ENCODE results near the gene INSM2. TPM values are rescaled to one million over a fixed set of nuclear protein-coding genes. Genes with fewer than 3 reads are reported as not detected.

Gene INSM2
- total and polyA plus RNA-seq, 10 of the 15 experiments (the other 5 are each of a cell fraction or from before 2014, with no cell fraction given): 0.06 TPM; not detected in 9

DNA sequence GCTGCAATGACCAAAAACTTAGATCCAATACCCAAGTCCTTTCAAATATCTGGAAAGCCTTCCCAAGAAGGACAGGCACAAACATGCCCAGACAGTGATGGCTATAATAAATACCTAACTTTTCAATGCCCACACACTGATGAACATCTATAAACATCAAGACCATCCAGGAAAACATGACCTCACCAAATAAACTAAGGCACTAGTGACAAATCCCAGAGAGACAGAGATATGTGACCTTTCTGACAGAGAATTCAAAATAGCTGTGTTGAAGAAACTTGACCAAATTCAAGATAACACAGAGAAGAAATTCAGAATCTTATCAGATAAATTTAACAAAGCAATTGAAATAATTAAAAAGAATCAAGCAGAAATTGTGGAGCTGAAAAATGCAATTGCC lies 38.7 kb upstream of the INSM2 start (continued):
- TF ChIP-seq, protein P1, sequence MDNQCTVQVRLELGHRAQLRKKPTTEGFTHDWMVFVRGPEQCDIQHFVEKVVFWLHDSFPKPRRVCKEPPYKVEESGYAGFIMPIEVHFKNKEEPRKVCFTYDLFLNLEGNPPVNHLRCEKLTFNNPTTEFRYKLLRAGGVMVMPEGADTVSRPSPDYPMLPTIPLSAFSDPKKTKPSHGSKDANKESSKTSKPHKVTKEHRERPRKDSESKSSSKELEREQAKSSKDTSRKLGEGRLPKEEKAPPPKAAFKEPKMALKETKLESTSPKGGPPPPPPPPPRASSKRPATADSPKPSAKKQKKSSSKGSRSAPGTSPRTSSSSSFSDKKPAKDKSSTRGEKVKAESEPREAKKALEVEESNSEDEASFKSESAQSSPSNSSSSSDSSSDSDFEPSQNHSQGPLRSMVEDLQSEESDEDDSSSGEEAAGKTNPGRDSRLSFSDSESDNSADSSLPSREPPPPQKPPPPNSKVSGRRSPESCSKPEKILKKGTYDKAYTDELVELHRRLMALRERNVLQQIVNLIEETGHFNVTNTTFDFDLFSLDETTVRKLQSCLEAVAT (IDR thresholded peaks at IDR 0.05): no peak
- TF ChIP-seq, protein P2, sequence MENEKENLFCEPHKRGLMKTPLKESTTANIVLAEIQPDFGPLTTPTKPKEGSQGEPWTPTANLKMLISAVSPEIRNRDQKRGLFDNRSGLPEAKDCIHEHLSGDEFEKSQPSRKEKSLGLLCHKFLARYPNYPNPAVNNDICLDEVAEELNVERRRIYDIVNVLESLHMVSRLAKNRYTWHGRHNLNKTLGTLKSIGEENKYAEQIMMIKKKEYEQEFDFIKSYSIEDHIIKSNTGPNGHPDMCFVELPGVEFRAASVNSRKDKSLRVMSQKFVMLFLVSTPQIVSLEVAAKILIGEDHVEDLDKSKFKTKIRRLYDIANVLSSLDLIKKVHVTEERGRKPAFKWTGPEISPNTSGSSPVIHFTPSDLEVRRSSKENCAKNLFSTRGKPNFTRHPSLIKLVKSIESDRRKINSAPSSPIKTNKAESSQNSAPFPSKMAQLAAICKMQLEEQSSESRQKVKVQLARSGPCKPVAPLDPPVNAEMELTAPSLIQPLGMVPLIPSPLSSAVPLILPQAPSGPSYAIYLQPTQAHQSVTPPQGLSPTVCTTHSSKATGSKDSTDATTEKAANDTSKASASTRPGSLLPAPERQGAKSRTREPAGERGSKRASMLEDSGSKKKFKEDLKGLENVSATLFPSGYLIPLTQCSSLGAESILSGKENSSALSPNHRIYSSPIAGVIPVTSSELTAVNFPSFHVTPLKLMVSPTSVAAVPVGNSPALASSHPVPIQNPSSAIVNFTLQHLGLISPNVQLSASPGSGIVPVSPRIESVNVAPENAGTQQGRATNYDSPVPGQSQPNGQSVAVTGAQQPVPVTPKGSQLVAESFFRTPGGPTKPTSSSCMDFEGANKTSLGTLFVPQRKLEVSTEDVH (IDR thresholded peaks at IDR 0.05; ENCODE audit: low read depth, partially characterized antibody): no peak
- TF ChIP-seq BCLAF1 (IDR thresholded peaks at IDR 0.05): no peak

DNA sequence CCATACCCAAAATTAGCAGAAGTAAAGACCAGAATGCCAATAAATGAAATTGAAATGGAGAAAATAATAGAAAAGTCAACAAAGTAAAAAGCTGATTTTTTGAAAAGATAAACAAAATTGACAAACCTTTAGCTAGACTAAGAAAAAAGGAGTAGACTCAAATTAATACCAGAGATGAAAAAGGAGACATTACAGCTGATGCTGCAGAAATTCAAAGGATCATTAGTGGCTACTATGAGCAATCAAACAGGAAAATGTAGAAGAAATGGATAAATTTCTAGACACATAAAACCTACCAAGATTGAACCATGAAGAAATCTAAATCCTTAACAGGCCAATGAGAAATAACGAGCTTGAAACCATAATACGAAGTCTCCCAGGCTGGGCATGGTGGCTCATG lies 34.8 kb upstream of the INSM2 start:
- no peak for DNase-seq (ENCODE audit: low read depth, low spot score)
- H3K36me3 ChIP-seq (ENCODE audit: control insufficient read depth in 2 of 2, insufficient read depth in 2 of 2, low read length in 1 of 2): no peaks in the 10 kb centered on the region
- in situ Hi-C loops (cut with MboI): no loop called here
- ATAC-seq: no peak
- RAD21 ChIA-PET (ENCODE audit: unreplicated experiment): no interaction called here
- H3K4me3 ChIP-seq: no peak overlapping the region
- intact Hi-C loops (cut with micrococcal nuclease; ENCODE audit: unreplicated experiment): no loop called here
- H3K27me3 ChIP-seq (replicated peaks in 1 of 2; ENCODE audit: control insufficient read depth in 2 of 2, insufficient read depth in 2 of 2, low read length in 1 of 2): no peaks in the 10 kb centered on the region
- POLR2A ChIA-PET: interaction anchor here (0.6 kb wide), 1 partner anchor 28 kb away, joined by 4 read pairs; no protein-coding TSS in a partner anchor
- H3K4me2 ChIP-seq (ENCODE audit: control insufficient read depth, insufficient read depth): no peak overlapping the region
- WGBS (ENCODE audit: insufficient coverage, insufficient replicate concordance, low lambda C conversion rate, missing lambda C conversion rate): 19% methylated on average over 2 of the region's 2 CpGs
- no peaks in the 10 kb centered on the region for H3K4me1 ChIP-seq (ENCODE audit: control insufficient read depth, insufficient read depth, low read length)
- no peak overlapping the region for H3K9ac ChIP-seq (ENCODE audit: control insufficient read depth, insufficient read depth, low read length)
- SMC1A ChIA-PET (ENCODE audit: uncharacterized antibody, unreplicated experiment): interaction anchor here (0.6 to 0.9 kb wide), 2 partner anchors 32 to 349 kb away, joined by 3 read pairs; no protein-coding TSS in a partner anchor
- no peak overlapping the region for H3K27ac ChIP-seq (ENCODE audit: control insufficient read depth, insufficient read depth)
- no peaks in the 10 kb centered on the region for H3K9me3 ChIP-seq (replicated peaks; ENCODE audit: control insufficient read depth, insufficient read depth, low read length)
- H2AFZ ChIP-seq (ENCODE audit: control insufficient read depth, low read depth, low read length): no peak overlapping the region
- CTCF ChIA-PET: no interaction called here
- no peaks in the 10 kb centered on the region for H3K79me2 ChIP-seq (ENCODE audit: control insufficient read depth, insufficient read depth, low read length)
- FAIRE-seq: no peak
- no TSS peak for BruUV-seq (replicated peaks)
- H4K20me1 ChIP-seq (ENCODE audit: control insufficient read depth, insufficient read depth): no peaks in the 10 kb centered on the region
- TF ChIP-seq IKZF2 (IDR thresholded peaks at IDR 0.05) (no peak), CUX1 (IDR thresholded peaks at IDR 0.05; ENCODE audit: insufficient replicate concordance, low read depth, low read length) (no peak)
- TF ChIP-seq, protein P3, sequence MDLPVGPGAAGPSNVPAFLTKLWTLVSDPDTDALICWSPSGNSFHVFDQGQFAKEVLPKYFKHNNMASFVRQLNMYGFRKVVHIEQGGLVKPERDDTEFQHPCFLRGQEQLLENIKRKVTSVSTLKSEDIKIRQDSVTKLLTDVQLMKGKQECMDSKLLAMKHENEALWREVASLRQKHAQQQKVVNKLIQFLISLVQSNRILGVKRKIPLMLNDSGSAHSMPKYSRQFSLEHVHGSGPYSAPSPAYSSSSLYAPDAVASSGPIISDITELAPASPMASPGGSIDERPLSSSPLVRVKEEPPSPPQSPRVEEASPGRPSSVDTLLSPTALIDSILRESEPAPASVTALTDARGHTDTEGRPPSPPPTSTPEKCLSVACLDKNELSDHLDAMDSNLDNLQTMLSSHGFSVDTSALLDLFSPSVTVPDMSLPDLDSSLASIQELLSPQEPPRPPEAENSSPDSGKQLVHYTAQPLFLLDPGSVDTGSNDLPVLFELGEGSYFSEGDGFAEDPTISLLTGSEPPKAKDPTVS (IDR thresholded peaks at IDR 0.05; ENCODE audit: low read depth, low read length): no peak

Measured in GM12878 (cell line).